Bronchial epithelial cell (primary cell): Measurements from ENCODE around the gene CDC16. TPM values are rescaled to one million over a fixed set of nuclear protein-coding genes. Genes with fewer than 3 reads are reported as not detected.

Source experiments
- DNase-seq: peaks from one replicate; pipeline ENCODE4 v3.0.0-alpha.2; 2010; ENCODE audit warnings: low read depth
- FAIRE-seq: peaks from 2 replicates; lab custom pipeline; 2011; peaks lifted over from hg19 to GRCh38; lab: Jason Lieb, UNC
- H3K27me3 ChIP-seq: 2 replicates; pipeline ENCODE4 v1.5.1; 2011; ENCODE audit warnings: low read length; ENCODE audit not compliant: control insufficient read depth, insufficient read depth
- H3K36me3 ChIP-seq: 2 replicates; pipeline ENCODE4 v1.5.1; 2011; ENCODE audit warnings: low read length; ENCODE audit not compliant: control insufficient read depth, insufficient read depth
- H3K4me3 ChIP-seq: 2 replicates; pipeline ENCODE4 v1.5.1; 2011; ENCODE audit warnings: mild to moderate bottlenecking, low read depth, low read length, control low read depth
- total RNA-seq: library from RNA; depleted of rRNA; stranded (reverse); fragments of >200 nt; gene quantifications from 2 replicates; pipeline ENCODE4 v1.2.1, GENCODE V29; 2014
- TF ChIP-seq, protein P1 (sequence below): IDR thresholded peaks from 2 replicates; pipeline ENCODE4 v1.5.1; 2011; ENCODE audit warnings: mild to moderate bottlenecking, moderate library complexity, low read length, control low read depth, inconsistent platforms; ENCODE audit not compliant: insufficient read depth, severe bottlenecking

CDC16 gene
- total RNA-seq, 1 donor from 2014 or later: 41.1 TPM

DNA sequence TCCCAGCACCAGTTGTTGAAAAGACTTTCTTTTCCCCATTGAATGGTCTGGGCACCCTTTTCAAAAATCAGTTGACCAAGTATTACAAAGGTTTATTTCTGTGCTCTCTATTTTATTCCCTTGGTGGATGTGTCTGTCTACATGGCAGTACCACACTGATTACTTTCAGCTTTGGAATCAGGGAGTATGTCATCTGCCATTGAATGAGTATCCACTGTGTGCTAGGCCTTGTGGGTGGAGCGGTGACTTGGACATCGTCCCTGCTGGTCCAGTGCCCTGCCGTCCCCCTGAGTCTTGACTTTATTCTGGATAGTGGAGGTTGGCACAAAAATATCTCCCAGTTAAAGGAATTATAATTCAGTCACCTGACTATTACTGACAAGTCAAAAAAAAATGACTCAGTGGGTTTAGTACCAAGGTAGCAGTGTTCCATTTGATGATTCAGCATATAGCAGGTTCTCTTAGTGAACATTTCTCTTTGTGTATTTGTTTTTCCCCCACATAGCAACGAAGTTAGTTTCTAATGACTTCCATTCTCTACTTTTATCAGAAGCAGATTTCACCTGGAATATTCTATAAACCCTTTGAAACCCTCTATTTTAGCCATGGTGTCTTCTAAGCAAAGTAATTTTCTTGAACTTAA is 50.6 kb downstream of the CDC16 start:
- Histone ChIP-seq H3K27me3 (no peaks in the 10 kb centered on the region), H3K36me3 (peaks cover 14% of the 10 kb centered on the region), H3K4me3 (no peak overlapping the region)
- TF ChIP-seq, protein P1, sequence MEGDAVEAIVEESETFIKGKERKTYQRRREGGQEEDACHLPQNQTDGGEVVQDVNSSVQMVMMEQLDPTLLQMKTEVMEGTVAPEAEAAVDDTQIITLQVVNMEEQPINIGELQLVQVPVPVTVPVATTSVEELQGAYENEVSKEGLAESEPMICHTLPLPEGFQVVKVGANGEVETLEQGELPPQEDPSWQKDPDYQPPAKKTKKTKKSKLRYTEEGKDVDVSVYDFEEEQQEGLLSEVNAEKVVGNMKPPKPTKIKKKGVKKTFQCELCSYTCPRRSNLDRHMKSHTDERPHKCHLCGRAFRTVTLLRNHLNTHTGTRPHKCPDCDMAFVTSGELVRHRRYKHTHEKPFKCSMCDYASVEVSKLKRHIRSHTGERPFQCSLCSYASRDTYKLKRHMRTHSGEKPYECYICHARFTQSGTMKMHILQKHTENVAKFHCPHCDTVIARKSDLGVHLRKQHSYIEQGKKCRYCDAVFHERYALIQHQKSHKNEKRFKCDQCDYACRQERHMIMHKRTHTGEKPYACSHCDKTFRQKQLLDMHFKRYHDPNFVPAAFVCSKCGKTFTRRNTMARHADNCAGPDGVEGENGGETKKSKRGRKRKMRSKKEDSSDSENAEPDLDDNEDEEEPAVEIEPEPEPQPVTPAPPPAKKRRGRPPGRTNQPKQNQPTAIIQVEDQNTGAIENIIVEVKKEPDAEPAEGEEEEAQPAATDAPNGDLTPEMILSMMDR: no peak
- FAIRE-seq (no peak), DNase-seq (peak; percentile 81)

DNA sequence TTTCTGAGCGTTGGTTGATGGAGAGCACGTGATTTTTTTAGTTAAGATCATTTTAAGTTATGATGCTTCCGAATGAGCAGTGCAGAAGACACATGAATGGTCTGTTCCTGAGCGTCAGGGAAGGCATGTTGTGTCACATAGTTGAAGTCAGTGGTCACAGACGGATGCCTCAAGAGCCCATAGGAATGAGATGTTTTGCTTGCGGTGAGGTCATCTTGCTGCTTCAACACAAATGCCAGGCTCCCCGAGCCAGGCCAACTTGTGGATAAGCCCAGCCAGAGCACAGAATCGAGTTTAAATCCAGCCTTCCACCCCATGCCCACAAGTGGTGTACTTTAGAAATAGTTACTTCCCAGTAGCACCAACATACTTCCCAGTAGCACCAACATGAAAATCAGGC is 52.1 kb downstream of the CDC16 start:
- peaks cover 14% of the 10 kb centered on the region for H3K36me3 ChIP-seq
- TF ChIP-seq, protein P1: no peak
- DNase-seq (no peak), FAIRE-seq (peak; percentile 82)
- H3K4me3 ChIP-seq: no peak overlapping the region
- no peaks in the 10 kb centered on the region for H3K27me3 ChIP-seq

DNA sequence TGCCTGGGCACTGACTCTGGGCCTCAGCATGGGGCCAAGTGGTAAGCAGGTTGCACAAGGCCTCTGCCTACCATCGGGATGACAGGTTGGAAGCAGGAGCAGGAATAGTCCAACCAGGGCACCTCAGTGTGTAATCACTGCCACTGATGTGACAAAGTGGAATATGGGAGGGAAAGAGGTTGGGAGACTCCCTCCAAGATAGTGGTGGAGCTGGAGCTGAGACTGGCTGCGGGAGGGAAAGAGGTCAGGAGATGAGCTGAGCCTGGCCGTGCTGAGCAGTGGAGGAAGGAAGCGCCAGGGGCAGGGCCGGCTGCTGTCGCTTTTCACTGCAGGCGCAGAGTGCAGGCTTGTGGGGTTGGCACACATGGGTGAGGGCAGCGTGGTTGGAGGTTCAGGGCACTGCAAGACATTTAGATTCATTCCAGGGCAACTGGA is 53.5 kb downstream of the CDC16 start:
- DNase-seq: no peak
- peaks cover 16% of the 10 kb centered on the region for H3K36me3 ChIP-seq
- no peak for FAIRE-seq

DNA sequence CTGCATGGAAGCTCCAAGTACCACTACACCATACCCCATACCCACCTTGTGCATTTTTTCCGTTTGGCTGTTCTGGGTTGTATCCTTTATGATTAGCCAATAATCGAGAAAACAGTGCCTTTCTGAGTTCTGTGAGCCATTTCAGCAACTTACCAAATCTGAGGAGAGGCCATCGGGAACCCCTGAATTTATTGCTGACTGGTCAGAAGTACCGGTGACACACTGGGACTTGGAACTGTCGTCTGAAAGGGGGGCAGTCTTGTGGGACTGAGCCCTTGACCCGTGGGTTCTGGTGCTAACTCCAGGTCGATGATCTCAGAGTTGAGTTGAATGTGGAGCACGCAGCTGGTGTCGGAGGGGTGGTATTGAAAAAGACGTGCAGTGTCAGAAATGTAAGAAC is 61.8 kb downstream of the CDC16 start:
- Histone ChIP-seq H3K36me3 (peaks cover 13% of the 10 kb centered on the region), H3K27me3 (no peaks in the 10 kb centered on the region), H3K4me3 (no peak overlapping the region)
- TF ChIP-seq, protein P1: no peak
- DNase-seq: no peak
- no peak for FAIRE-seq

More for the DNA sequence above, 53.5 kb downstream of the CDC16 start:
- no peak overlapping the region for H3K4me3 ChIP-seq
- TF ChIP-seq, protein P1: no peak
- H3K27me3 ChIP-seq: no peaks in the 10 kb centered on the region

DNA sequence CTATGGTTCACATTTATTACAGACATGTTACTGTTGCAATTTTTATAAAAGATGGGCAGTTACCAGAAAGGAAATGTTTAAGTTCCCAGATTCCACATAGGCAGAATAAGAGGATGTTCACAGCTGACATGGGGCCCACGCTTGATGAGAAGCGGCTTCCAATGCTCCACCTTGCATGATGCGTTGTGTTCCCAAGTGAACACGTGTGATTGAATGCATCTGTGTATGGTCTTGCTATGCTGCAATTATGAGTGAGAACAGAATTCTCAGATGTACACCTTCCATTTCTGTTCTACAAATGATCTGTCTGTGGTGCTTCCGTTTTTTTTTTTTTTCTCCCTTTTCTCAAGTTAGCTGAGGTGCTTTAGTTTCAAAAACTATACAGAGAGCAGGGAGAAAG is 62.2 kb downstream of the CDC16 start:
- no peak for FAIRE-seq
- H3K4me3 ChIP-seq: no peak overlapping the region
- TF ChIP-seq, protein P1: no peak

DNA sequence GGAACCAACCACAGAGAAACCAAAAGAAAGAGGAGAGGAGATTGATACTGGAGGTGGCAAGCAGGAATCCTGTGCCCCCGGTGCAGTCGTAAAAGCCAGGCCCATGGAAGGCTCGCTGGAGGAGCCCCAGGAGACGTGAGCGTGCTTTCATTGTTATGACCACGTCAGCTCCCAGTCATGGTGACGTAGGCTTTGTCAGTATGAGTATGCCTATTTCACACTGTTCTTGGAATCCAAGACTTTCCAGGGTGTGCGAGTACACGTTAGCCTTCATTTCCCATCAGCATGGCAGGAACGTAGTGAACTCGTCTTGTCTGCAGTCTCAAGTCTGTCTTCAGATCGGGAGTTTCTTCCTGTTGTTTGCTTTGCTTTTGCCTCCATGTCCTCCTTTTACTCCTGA is 64.2 kb downstream of the CDC16 start:
- H3K36me3 ChIP-seq: peaks cover 20% of the 10 kb centered on the region
- DNase-seq (no peak), FAIRE-seq (no peak)

More for the DNA sequence above, 62.2 kb downstream of the CDC16 start:
- H3K27me3 ChIP-seq: no peaks in the 10 kb centered on the region
- DNase-seq: no peak
- peaks cover 14% of the 10 kb centered on the region for H3K36me3 ChIP-seq

More for the DNA sequence above, 64.2 kb downstream of the CDC16 start:
- Histone ChIP-seq H3K27me3 (no peaks in the 10 kb centered on the region), H3K4me3 (no peak overlapping the region)
- TF ChIP-seq, protein P1: no peak
